Measurements from ENCODE around the gene APBB1IP.

The APBB1IP gene

DNA sequence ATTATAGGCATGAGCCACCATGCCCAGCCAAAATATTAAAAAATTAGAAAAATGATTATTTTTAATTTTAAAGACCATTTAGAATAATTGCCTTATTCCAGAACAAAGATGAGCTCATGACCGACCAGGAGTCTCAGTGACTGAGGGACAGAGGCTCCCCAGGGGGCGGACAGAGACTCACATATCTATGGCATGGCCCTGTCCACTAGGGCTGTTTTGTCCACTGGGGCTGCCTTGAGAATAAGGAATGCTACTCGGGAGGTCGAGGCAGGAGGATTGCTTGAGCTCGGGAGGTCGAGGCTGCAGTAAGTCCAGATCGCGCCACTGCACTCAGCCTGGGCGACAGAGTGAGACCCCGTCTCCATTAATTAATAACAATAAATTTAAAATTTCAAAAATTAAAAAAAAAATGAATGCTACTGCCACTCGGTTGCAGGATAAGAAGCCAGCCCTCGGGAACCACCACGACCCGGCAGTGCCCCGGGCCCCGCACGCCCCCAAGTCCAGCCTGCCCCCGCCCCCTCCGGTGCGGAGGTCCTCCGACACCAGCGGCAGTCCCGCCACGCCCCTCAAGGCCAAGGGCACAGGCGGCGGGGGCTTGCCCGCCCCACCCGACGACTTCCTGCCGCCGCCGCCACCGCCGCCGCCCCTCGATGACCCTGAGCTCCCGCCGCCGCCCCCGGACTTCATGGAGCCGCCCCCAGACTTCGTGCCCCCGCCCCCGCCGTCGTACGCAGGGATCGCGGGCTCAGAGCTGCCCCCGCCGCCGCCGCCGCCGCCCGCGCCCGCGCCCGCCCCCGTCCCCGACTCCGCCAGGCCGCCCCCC lies 128.6 kb downstream of the APBB1IP start:
- TF ChIP-seq TAF1 (IDR thresholded peaks at IDR 0.05; ENCODE audit: low read depth), result no peak
- no peak for TF ChIP-seq CEBPB (IDR thresholded peaks at IDR 0.05)
- TF ChIP-seq, protein P1, sequence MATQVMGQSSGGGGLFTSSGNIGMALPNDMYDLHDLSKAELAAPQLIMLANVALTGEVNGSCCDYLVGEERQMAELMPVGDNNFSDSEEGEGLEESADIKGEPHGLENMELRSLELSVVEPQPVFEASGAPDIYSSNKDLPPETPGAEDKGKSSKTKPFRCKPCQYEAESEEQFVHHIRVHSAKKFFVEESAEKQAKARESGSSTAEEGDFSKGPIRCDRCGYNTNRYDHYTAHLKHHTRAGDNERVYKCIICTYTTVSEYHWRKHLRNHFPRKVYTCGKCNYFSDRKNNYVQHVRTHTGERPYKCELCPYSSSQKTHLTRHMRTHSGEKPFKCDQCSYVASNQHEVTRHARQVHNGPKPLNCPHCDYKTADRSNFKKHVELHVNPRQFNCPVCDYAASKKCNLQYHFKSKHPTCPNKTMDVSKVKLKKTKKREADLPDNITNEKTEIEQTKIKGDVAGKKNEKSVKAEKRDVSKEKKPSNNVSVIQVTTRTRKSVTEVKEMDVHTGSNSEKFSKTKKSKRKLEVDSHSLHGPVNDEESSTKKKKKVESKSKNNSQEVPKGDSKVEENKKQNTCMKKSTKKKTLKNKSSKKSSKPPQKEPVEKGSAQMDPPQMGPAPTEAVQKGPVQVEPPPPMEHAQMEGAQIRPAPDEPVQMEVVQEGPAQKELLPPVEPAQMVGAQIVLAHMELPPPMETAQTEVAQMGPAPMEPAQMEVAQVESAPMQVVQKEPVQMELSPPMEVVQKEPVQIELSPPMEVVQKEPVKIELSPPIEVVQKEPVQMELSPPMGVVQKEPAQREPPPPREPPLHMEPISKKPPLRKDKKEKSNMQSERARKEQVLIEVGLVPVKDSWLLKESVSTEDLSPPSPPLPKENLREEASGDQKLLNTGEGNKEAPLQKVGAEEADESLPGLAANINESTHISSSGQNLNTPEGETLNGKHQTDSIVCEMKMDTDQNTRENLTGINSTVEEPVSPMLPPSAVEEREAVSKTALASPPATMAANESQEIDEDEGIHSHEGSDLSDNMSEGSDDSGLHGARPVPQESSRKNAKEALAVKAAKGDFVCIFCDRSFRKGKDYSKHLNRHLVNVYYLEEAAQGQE (IDR thresholded peaks at IDR 0.05; ENCODE audit: low read depth), result no peak
- TF ChIP-seq, protein P2, sequence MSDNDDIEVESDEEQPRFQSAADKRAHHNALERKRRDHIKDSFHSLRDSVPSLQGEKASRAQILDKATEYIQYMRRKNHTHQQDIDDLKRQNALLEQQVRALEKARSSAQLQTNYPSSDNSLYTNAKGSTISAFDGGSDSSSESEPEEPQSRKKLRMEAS (IDR thresholded peaks at IDR 0.05), result no peak
- TF ChIP-seq, protein P3, sequence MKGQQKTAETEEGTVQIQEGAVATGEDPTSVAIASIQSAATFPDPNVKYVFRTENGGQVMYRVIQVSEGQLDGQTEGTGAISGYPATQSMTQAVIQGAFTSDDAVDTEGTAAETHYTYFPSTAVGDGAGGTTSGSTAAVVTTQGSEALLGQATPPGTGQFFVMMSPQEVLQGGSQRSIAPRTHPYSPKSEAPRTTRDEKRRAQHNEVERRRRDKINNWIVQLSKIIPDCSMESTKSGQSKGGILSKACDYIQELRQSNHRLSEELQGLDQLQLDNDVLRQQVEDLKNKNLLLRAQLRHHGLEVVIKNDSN (IDR thresholded peaks at IDR 0.05), result no peak
- TF ChIP-seq TCF12 (IDR thresholded peaks at IDR 0.05; ENCODE audit: low read depth), result no peak
- TF ChIP-seq ZBTB7A (IDR thresholded peaks at IDR 0.05; ENCODE audit: low read depth), result no peak
- TF ChIP-seq YY1 (IDR thresholded peaks at IDR 0.05; ENCODE audit: low read depth), result no peak
- TF ChIP-seq NFIC (IDR thresholded peaks at IDR 0.05), result no peak
- no peak for TF ChIP-seq TEAD4 (IDR thresholded peaks at IDR 0.05)
- no peak for TF ChIP-seq RAD21 (IDR thresholded peaks at IDR 0.05; ENCODE audit: low read depth)
- TF ChIP-seq FOXM1 (IDR thresholded peaks at IDR 0.05; ENCODE audit: borderline replicate concordance, low read depth), result no peak

DNA sequence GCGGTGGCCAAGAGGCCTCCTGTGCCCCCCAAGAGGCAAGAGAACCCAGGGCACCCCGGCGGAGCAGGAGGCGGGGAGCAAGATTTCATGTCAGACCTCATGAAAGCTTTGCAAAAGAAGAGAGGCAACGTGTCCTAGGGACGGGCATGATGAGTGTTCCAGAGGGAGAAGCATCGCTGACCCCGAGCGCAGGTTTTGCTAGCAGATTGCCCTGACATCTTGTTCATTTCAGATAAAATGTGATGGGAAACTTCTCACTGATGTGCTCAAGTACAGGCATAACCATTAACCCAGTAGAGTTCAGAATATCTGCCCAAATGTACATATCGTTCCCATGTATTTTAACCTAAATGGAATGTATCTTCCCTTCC lies 129.2 kb downstream of the APBB1IP start:
- TF ChIP-seq, protein P1 (IDR thresholded peaks at IDR 0.05; ENCODE audit: low read depth), result no peak
- TF ChIP-seq CEBPB (IDR thresholded peaks at IDR 0.05) (no peak), ZBTB7A (IDR thresholded peaks at IDR 0.05; ENCODE audit: low read depth) (no peak), EP300 (IDR thresholded peaks at IDR 0.05; ENCODE audit: borderline replicate concordance) (no peak), TAF1 (IDR thresholded peaks at IDR 0.05; ENCODE audit: low read depth) (no peak), NFIC (IDR thresholded peaks at IDR 0.05) (no peak), RAD21 (IDR thresholded peaks at IDR 0.05; ENCODE audit: low read depth) (no peak), YY1 (IDR thresholded peaks at IDR 0.05; ENCODE audit: low read depth) (no peak), CREB1 (IDR thresholded peaks at IDR 0.05; ENCODE audit: low read depth) (no peak), FOXM1 (IDR thresholded peaks at IDR 0.05; ENCODE audit: borderline replicate concordance, low read depth) (no peak)

DNA sequence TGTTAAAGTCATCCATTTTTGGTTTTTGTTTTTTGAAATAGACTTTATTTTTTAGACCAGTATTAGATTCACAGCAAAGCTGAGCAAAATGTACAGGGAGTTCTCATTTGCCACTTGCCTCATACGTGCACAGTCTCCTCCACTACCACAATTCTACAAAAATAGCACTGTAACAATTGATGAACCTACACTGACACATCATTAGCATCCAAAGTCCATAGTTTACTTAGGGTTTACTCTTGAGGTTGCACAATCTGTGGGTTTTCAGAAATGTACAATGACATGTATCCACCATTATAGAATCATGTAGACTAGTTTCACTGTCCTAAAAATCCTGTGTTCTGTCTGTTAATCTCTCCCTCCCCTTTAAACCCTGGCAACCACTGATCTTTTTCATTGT lies 133.5 kb downstream of the APBB1IP start:
- TF ChIP-seq EP300 (IDR thresholded peaks at IDR 0.05; ENCODE audit: borderline replicate concordance) (no peak), TEAD4 (IDR thresholded peaks at IDR 0.05) (no peak), EGR1 (IDR thresholded peaks at IDR 0.05) (no peak), FOXM1 (IDR thresholded peaks at IDR 0.05; ENCODE audit: borderline replicate concordance, low read depth) (no peak), NFIC (IDR thresholded peaks at IDR 0.05) (no peak), TCF12 (IDR thresholded peaks at IDR 0.05; ENCODE audit: low read depth) (no peak)
- TF ChIP-seq, protein P1 (IDR thresholded peaks at IDR 0.05; ENCODE audit: low read depth), result no peak

DNA sequence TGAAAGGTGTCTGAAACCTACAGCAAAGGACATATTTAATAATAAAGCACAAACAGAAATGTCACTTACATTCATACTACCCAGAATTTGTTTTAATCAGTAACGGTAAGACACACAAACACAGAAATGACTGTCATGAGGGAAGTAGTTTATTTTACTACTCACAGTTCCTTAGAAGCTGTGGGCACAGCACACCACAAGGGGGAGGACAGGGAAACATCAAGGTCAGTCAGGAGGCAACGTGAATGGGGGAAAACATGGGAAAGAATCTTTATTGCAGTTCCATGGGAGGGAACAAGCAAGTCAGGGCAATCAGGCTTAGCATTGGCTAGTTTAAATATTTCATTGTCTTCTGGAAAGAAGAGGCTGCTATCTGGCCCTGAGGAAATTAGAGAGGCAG lies 135.5 kb downstream of the APBB1IP start:
- TF ChIP-seq RAD21 (IDR thresholded peaks at IDR 0.05; ENCODE audit: low read depth) (no peak), FOXM1 (IDR thresholded peaks at IDR 0.05; ENCODE audit: borderline replicate concordance, low read depth) (no peak), TEAD4 (IDR thresholded peaks at IDR 0.05) (no peak), EGR1 (IDR thresholded peaks at IDR 0.05) (no peak), TCF12 (IDR thresholded peaks at IDR 0.05; ENCODE audit: low read depth) (no peak), NFIC (IDR thresholded peaks at IDR 0.05) (no peak), TAF1 (IDR thresholded peaks at IDR 0.05; ENCODE audit: low read depth) (no peak), CEBPB (IDR thresholded peaks at IDR 0.05) (no peak), CREB1 (IDR thresholded peaks at IDR 0.05; ENCODE audit: low read depth) (no peak), ZBTB7A (IDR thresholded peaks at IDR 0.05; ENCODE audit: low read depth) (no peak), YY1 (IDR thresholded peaks at IDR 0.05; ENCODE audit: low read depth) (no peak), EP300 (IDR thresholded peaks at IDR 0.05; ENCODE audit: borderline replicate concordance) (no peak)
- TF ChIP-seq, protein P3 (IDR thresholded peaks at IDR 0.05), result no peak
- TF ChIP-seq, protein P2 (IDR thresholded peaks at IDR 0.05), result no peak
- TF ChIP-seq, protein P1 (IDR thresholded peaks at IDR 0.05; ENCODE audit: low read depth), result no peak
